Measurements from ENCODE around the gene PSMA1.
"Not testable (repeated sequence)": the region's sequence is repeated elsewhere in the genome, so short reads cannot be mapped to it uniquely, and the experiment has no call there.

PSMA1 gene

DNA sequence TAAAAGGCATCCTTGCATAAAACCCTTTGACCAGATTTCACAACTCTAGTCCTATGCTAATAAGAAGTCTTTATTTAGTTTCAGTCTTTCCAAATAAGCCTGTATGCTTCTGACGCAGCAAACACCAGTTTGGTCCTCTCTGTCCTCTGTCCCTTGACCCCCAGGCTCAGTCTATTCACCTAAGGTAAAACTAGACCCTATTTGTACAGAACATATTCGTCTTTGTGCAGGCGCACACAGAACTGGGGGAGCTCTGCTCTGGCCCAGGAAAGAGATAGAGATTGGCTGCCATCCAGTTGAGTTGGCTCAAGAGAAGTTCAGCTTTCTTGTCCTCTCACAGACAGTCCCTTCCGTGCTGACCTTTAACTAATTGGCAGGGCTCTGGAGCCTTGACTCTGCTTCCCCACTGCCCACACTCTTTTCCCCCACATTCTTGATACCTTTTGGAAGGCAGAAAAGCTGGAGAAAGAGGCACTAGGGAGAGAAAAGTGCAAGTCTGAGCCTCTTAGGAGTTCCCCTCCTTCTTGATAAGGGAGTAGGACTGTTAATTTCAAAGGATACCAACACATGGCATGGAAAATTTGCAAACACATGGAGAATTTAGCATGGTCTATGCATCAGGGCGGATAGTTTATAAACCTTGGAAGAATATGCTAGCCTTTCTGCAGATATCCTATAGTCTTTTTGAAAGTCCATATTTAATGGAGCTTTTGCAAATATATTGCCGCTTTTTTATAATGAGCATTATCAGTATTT, 21.2 kb upstream of the PSMA1 start:
- no peak overlapping the region for H3K27ac ChIP-seq
- TF ChIP-seq, protein P1, sequence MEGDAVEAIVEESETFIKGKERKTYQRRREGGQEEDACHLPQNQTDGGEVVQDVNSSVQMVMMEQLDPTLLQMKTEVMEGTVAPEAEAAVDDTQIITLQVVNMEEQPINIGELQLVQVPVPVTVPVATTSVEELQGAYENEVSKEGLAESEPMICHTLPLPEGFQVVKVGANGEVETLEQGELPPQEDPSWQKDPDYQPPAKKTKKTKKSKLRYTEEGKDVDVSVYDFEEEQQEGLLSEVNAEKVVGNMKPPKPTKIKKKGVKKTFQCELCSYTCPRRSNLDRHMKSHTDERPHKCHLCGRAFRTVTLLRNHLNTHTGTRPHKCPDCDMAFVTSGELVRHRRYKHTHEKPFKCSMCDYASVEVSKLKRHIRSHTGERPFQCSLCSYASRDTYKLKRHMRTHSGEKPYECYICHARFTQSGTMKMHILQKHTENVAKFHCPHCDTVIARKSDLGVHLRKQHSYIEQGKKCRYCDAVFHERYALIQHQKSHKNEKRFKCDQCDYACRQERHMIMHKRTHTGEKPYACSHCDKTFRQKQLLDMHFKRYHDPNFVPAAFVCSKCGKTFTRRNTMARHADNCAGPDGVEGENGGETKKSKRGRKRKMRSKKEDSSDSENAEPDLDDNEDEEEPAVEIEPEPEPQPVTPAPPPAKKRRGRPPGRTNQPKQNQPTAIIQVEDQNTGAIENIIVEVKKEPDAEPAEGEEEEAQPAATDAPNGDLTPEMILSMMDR (conservative IDR thresholded peaks at IDR 0.05): no peak
- TF ChIP-seq ZFX (IDR thresholded peaks at IDR 0.05): no peak

DNA sequence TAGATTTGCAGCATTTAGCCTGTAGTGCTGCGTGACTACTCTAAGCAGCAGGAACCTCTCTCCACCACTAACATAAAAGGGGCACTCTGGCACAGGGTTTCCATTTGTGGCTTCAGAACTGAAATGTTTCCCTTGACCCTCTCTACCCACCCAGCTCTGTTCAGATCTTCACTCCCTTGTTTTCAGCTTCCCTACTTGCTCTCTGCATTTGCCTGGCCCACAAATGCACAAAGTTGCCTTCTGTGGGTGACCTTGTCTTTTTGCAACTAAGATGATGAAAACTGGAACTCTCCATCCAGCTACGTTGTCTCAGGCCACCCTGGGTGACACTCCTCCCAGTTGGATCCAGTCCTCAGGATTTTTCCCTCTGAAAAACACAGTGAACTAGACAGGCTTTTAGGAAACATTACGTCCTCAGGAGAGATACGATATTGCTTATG, 19.8 kb upstream of the PSMA1 start:
- H3K27ac ChIP-seq: no peak overlapping the region

DNA sequence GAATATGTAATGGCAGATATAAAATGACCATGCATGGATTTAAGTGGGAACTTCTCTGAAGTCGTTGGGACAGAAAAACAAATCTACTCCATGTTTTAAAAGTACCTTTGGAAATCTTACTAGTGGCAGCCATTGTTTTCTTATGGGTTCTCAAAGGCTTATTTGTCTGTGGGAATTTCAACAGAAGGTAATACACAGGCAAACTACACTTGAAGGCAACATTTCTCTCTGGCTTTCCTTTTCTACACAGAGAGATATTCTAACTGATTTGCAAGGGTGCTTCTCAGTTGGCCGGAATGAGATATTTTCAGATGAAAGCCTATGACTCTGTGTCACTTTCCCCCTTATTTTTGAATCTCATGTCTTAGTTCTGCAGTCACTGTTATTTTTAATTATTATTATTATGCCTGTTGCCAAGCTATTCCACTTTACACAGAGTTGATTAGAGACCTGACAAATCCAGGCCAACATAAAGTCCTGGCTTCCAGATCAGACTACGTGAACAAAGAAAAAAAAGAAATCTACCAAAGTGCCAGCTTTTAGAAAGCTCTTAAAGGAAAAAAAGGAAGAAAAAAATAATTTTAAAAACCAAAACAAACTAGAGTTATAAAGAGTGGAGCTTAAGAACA, 18.9 kb upstream of the PSMA1 start:
- no peak overlapping the region for H3K27ac ChIP-seq
- TF ChIP-seq ZFX (IDR thresholded peaks at IDR 0.05): no peak
- TF ChIP-seq, protein P1 (conservative IDR thresholded peaks at IDR 0.05): no peak

More for the DNA sequence above, 19.8 kb upstream of the PSMA1 start:
- TF ChIP-seq, protein P1 (conservative IDR thresholded peaks at IDR 0.05): no peak
- no peak for TF ChIP-seq ZFX (IDR thresholded peaks at IDR 0.05)

DNA sequence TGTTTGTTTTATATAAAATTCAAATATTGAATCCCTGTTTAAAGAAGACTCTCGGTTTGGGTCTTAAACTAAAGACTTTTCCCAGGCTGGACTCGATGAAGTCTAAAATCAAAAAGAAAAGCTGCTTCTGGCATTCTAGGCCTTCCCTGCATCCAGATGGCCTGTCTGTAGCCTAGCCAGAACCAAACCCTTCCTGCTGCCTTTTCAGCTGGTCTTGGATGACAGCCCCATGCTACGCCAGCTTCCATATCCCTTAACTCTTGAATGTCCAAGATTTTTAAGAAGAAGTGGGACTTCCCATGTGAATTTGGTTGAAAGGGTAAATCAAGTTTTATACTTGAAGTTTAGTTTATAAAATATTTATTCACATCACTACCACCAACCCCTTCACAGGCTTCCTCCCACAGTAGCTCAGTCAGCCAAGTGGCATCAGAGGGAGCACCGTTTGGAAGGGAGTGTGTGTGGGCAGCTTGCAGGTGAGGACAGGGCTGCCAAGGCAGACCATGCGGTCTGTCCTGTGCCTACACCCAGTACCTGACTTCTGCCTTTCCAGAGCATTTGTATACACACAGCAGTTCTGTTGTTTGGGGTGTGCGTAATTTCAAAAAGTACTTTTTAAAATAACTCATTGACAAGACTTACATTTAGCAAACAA, 18.2 kb upstream of the PSMA1 start:
- TF ChIP-seq, protein P1 (conservative IDR thresholded peaks at IDR 0.05): no peak
- no peak for TF ChIP-seq ZFX (IDR thresholded peaks at IDR 0.05)
- H3K27ac ChIP-seq: no peak overlapping the region

DNA sequence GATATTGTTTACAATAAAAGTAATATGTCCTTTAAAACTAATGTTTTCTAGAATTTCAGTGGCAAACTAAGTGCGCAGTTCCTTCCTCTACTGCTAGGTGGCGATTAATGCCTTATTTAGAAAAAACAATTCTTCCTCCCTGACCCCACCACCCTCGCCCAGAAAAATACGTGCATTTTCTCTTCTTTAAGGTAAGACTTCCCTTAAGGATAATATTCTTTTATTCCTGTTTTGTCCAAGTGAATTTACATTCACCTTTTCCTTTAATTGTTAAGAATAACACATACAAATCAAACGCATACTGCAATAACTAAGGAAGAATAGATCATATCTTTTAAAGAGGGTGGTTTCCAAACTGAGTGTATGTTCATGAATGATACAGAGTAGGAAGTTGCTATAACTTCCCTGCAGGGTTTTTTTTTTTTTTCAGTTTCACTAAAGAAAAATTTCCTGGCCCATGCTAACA, 17.0 kb upstream of the PSMA1 start:
- TF ChIP-seq ZFX (IDR thresholded peaks at IDR 0.05): no peak
- TF ChIP-seq, protein P1 (conservative IDR thresholded peaks at IDR 0.05): peak; percentile 95
- no peak overlapping the region for H3K27ac ChIP-seq

DNA sequence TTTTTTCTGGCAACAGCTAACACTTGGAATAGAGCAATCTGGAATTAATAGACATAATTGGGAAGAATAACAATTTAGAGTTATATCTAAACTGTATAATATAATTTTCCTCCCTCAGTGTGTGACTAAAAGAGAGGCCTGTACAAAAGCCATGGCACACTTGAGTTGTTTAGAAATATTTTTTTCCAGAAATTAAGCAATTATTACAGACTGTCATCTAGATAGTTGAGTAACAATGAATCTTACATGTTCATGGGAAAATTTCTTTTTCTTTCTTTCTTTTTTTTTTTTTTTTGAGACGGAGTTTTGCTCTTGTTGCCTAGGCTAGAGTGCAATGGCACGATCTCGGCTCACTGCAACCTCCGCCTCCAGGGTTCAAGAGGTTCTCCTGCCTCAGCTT, 15.0 kb upstream of the PSMA1 start:
- H3K27ac ChIP-seq: not testable (repeated sequence)

DNA sequence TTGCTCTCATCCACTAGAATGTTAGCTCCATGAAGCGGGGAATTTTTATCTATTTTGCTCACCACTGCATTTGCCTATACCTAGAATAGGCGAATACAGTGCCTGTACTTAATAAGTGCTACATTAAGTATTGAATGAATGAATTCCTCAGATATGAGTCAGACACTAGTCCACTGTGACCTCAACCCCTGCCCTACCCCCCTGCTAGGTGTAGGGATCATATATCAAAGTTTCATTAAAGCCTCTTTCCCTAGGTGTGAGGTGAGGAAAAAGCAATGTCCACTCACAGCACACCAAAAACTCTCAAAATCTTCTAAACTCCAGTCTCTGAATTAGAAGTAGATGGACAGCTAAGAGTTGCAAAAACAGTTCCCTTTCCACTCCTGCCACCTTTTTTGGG, 9.8 kb upstream of the PSMA1 start:
- TF ChIP-seq, protein P1 (conservative IDR thresholded peaks at IDR 0.05): no peak
- TF ChIP-seq ZFX (IDR thresholded peaks at IDR 0.05): no peak
- no peak overlapping the region for H3K27ac ChIP-seq

Data from C4-2B (cell line).